Spinal cord (tissue), 10 donors: ENCODE data around the gene PPT1. TPM values are rescaled to one million over a fixed set of nuclear protein-coding genes. Genes with fewer than 3 reads are reported as not detected.
"Not testable (repeated sequence)": the region's sequence is repeated elsewhere in the genome, so short reads cannot be mapped to it uniquely, and the experiment has no call there.

Experiments used
- DNase-seq, 6 donors: peaks; one replicate each; pipeline versions ENCODE4 v3.0.0 to v3.0.0-alpha.2; 2013 to 2015; ENCODE audit warnings: low spot score in 6 of 6, low read depth in 4 of 6
- H3K27ac ChIP-seq: one replicate; pipeline ENCODE4 v1.5.1; 2013; ENCODE audit warnings: low read depth, low read length, control low read depth
- H3K27me3 ChIP-seq: one replicate; pipeline ENCODE4 v1.6.1; 2013; ENCODE audit warnings: low read length; ENCODE audit not compliant: control insufficient read depth, insufficient read depth
- H3K36me3 ChIP-seq: one replicate; pipeline ENCODE4 v1.6.1; 2013; ENCODE audit warnings: low read length; ENCODE audit not compliant: control insufficient read depth, insufficient read depth
- H3K4me1 ChIP-seq: one replicate; pipeline ENCODE4 v1.6.1; 2013; ENCODE audit warnings: low read length; ENCODE audit not compliant: control insufficient read depth, insufficient read depth
- H3K4me3 ChIP-seq: one replicate; pipeline ENCODE4 v1.5.1; 2013; ENCODE audit warnings: low read depth, low read length, control low read depth
- H3K9me3 ChIP-seq: one replicate; pipeline ENCODE4 v1.6.1; 2013; ENCODE audit warnings: low read length; ENCODE audit not compliant: control insufficient read depth, insufficient read depth
- WGBS: methylation state at CpG from one replicate; pipeline ENCODE4 v1.1.5; 2013; ENCODE audit warnings: missing lambda C conversion rate; ENCODE audit not compliant: insufficient coverage; 5-methylcytosine and 5-hydroxymethylcytosine counted together
- polyA plus RNA-seq, 2 donors: library from polyadenylated mRNA; unstranded; fragments of 120-200 nt; gene quantifications; one replicate each; pipeline ENCODE4 v1.2.1, GENCODE V29; 2013; ENCODE audit not compliant: insufficient read length in 2 of 2
- total RNA-seq, 2 donors: library from RNA; depleted of rRNA in 1 of 2; stranded (reverse); fragments of 120-200 nt in 1 of 2; fragments of >200 nt in 1 of 2; gene quantifications; one replicate each; pipeline versions ENCODE4 v1.2.3 to v1.2.4, GENCODE V29; 2013 to 2014
- donor health status: healthy.

PPT1 gene
- total and polyA plus RNA-seq, 4 donors, result 87.4 to 124 (median 115) TPM

- no peak overlapping the region for H3K4me3 ChIP-seq
- H3K27me3 ChIP-seq, result no peaks in the 10 kb centered on the region
- peaks cover 4% of the 10 kb centered on the region for H3K4me1 ChIP-seq
- no peak overlapping the region for H3K27ac ChIP-seq
- H3K36me3 ChIP-seq, result peaks cover 7% of the 10 kb centered on the region
- no peak for DNase-seq
- WGBS, result 84% methylated on average over 2 of the region's 4 CpGs
- no peaks in the 10 kb centered on the region for H3K9me3 ChIP-seq
These were observed 2.5 kb downstream of the PPT1 start for GRCh38 chr1:40094466-40095110.

- H3K27me3 ChIP-seq, result no peaks in the 10 kb centered on the region
- H3K9me3 ChIP-seq, result no peaks in the 10 kb centered on the region
- WGBS, result 86% methylated on average over 1 of the region's 6 CpGs
- no peak overlapping the region for H3K27ac ChIP-seq
- H3K36me3 ChIP-seq, result peaks cover 21% of the 10 kb centered on the region
- H3K4me3 ChIP-seq, result no peak overlapping the region
- H3K4me1 ChIP-seq, result peaks cover 4% of the 10 kb centered on the region
- DNase-seq, result no peak
These were observed 4.1 kb downstream of the PPT1 start for GRCh38 chr1:40092706-40093639.

GRCh38 chr1:40092241-40092640 is 4.8 kb downstream of the PPT1 start:
- no peaks in the 10 kb centered on the region for H3K27me3 ChIP-seq
- no peaks in the 10 kb centered on the region for H3K9me3 ChIP-seq
- H3K27ac ChIP-seq, result no peak overlapping the region
- H3K4me1 ChIP-seq, result peaks cover 4% of the 10 kb centered on the region
- peaks cover 22% of the 10 kb centered on the region for H3K36me3 ChIP-seq
- 100% methylated on average over 1 of the region's 2 CpGs for WGBS
- no peak for DNase-seq
- no peak overlapping the region for H3K4me3 ChIP-seq

GRCh38 chr1:40090652-40091355 is 6.2 kb downstream of the PPT1 start:
- Histone ChIP-seq H3K4me3 (no peak overlapping the region), H3K36me3 (peaks cover 30% of the 10 kb centered on the region), H3K4me1 (no peaks in the 10 kb centered on the region), H3K27ac (no peak overlapping the region), H3K9me3 (no peaks in the 10 kb centered on the region), H3K27me3 (no peaks in the 10 kb centered on the region)
- DNase-seq, result no peak
- WGBS, result 67% methylated on average over 3 of the region's 5 CpGs

- 14% methylated on average over 1 of the region's 11 CpGs for WGBS
- not testable (repeated sequence) for H3K9me3 ChIP-seq, H3K27me3 ChIP-seq, H3K27ac ChIP-seq, H3K4me1 ChIP-seq, H3K4me3 ChIP-seq
- DNase-seq, result peak in 5 of 6 donors; percentile 13 to 83 (median 23)
- H3K36me3 ChIP-seq, result peaks cover 39% of the 10 kb centered on the region
These were observed 12.3 kb downstream of the PPT1 start for GRCh38 chr1:40084750-40085149.

GRCh38 chr1:40081871-40082270 is 15.2 kb downstream of the PPT1 start:
- no peaks in the 10 kb centered on the region for H3K27me3 ChIP-seq
- no peak overlapping the region for H3K27ac ChIP-seq
- 60% methylated on average over 5 of the region's 7 CpGs for WGBS
- H3K36me3 ChIP-seq, result peaks cover 35% of the 10 kb centered on the region
- DNase-seq, result no peak
- no peaks in the 10 kb centered on the region for H3K4me1 ChIP-seq
- no peaks in the 10 kb centered on the region for H3K9me3 ChIP-seq
- H3K4me3 ChIP-seq, result no peak overlapping the region

GRCh38 chr1:40079774-40080400 is 17.2 kb downstream of the PPT1 start:
- DNase-seq, result no peak
- H3K27me3 ChIP-seq, result no peaks in the 10 kb centered on the region
- WGBS, result 93% methylated on average over 3 of the region's 6 CpGs
- no peak overlapping the region for H3K4me3 ChIP-seq
- H3K36me3 ChIP-seq, result peaks cover 43% of the 10 kb centered on the region
- no peaks in the 10 kb centered on the region for H3K4me1 ChIP-seq
- H3K27ac ChIP-seq, result no peak overlapping the region
- H3K9me3 ChIP-seq, result no peaks in the 10 kb centered on the region

GRCh38 chr1:40078512-40079333 is 18.3 kb downstream of the PPT1 start:
- Histone ChIP-seq H3K36me3 (peaks cover 54% of the 10 kb centered on the region), H3K4me1 (no peaks in the 10 kb centered on the region), H3K9me3 (no peaks in the 10 kb centered on the region), H3K27me3 (no peaks in the 10 kb centered on the region), H3K4me3 (no peak overlapping the region), H3K27ac (no peak overlapping the region)
- peak in 5 of 6 donors; percentile 9 to 85 (median 39) for DNase-seq
- 71% methylated on average over 1 of the region's 5 CpGs for WGBS
